Neural cell (in vitro differentiated cells): Measurements from ENCODE around the gene AOAH. TPM values are rescaled to one million over a fixed set of nuclear protein-coding genes. Genes with fewer than 3 reads are reported as not detected.

ENCODE experiments used
- H2AFZ ChIP-seq: fragments of 200-600, 300-800 bp; sonication (generic), shearing (Covaris generic); 2 replicates; pipeline ENCODE4 v1.6.0; 2014; ENCODE audit warnings: low read depth, mild to moderate bottlenecking, antibody characterized with exemption, low read length, moderate library complexity
- H3F3A ChIP-seq: fragments of 200-600 bp; shearing (Covaris generic); 2 replicates; pipeline ENCODE4 v1.6.1; 2016; ENCODE audit warnings: mild to moderate bottlenecking, moderate library complexity, mixed read lengths, antibody characterized with exemption, low read length; ENCODE audit not compliant: insufficient read depth, poor library complexity, severe bottlenecking
- H3K27ac ChIP-seq: fragments of 200-600, 300-800 bp; sonication (generic), shearing (Covaris generic); 2 replicates; pipeline ENCODE4 v1.5.1; 2014; ENCODE audit warnings: mild to moderate bottlenecking, low read length, moderate library complexity
- H3K27me3 ChIP-seq: fragments of 300-800, 200-600 bp; sonication (generic), shearing (Covaris generic); 2 replicates; pipeline ENCODE4 v1.6.0; 2014; ENCODE audit warnings: mild to moderate bottlenecking, low read depth, low read length, moderate library complexity; ENCODE audit not compliant: insufficient read depth
- H3K36me3 ChIP-seq: fragments of 300-800, 200-600 bp; sonication (generic), shearing (Covaris generic); 2 replicates; pipeline ENCODE4 v1.5.1; 2014; ENCODE audit warnings: mild to moderate bottlenecking, antibody characterized with exemption, low read length, moderate library complexity; ENCODE audit not compliant: insufficient read depth
- H3K4me2 ChIP-seq: fragments of 300-800, 200-600 bp; sonication (generic), shearing (Covaris generic); 2 replicates; pipeline ENCODE4 v1.6.0; 2014; ENCODE audit warnings: mild to moderate bottlenecking, low read length
- H3K4me3 ChIP-seq: fragments of 300-800, 200-600 bp; sonication (generic), shearing (Covaris generic); 2 replicates; pipeline ENCODE4 v1.5.1; 2014; ENCODE audit warnings: mild to moderate bottlenecking, low read length, moderate library complexity
- H3K79me2 ChIP-seq: fragments of 200-600 bp; shearing (Covaris generic); replicated peaks from 2 replicates; pipeline ENCODE4 v1.6.0; 2014; ENCODE audit warnings: mild to moderate bottlenecking, low read length, moderate library complexity; ENCODE audit not compliant: insufficient read depth
- H3K9ac ChIP-seq: fragments of 300-800, 200-600 bp; sonication (generic), shearing (Covaris generic); 2 replicates; pipeline ENCODE4 v1.6.1; 2016; ENCODE audit warnings: mild to moderate bottlenecking, low read length, mixed read lengths
- H3K9me2 ChIP-seq: fragments of 200-600 bp; shearing (Covaris generic); 2 replicates; pipeline ENCODE4 v1.6.1; 2016; ENCODE audit warnings: mild to moderate bottlenecking, low read length, mixed read lengths; ENCODE audit not compliant: insufficient read depth
- H3K9me3 ChIP-seq: fragments of 200-600, 300-800 bp; sonication (generic), shearing (Covaris generic); 2 replicates; pipeline ENCODE4 v1.6.1; 2016; ENCODE audit warnings: mild to moderate bottlenecking, mixed run types, low read length, moderate library complexity, mixed read lengths
- H4K20me1 ChIP-seq: fragments of 200-600 bp; shearing (Covaris generic); 2 replicates; pipeline ENCODE4 v1.6.1; 2016; ENCODE audit warnings: mild to moderate bottlenecking, mixed run types; ENCODE audit not compliant: insufficient read depth
- EP300 ChIP-seq: fragments of 450-650 bp; conservative IDR thresholded peaks from 2 replicates; pipeline ENCODE4 v1.6.1; 2014; ENCODE audit warnings: antibody characterized with exemption, mild to moderate bottlenecking, moderate library complexity; ENCODE audit not compliant: poor library complexity, severe bottlenecking
- EZH2 ChIP-seq: fragments of 200-600, 300-800 bp; shearing (Covaris generic), sonication (generic); IDR thresholded peaks from 2 replicates; pipeline ENCODE4 v1.6.1; 2014; ENCODE audit warnings: antibody characterized with exemption, low read length, borderline replicate concordance, mild to moderate bottlenecking; ENCODE audit not compliant: insufficient read depth, poor library complexity, severe bottlenecking
- MXI1 ChIP-seq: fragments of 450-650 bp; conservative IDR thresholded peaks from 2 replicates; pipeline ENCODE4 v1.6.1; 2014; ENCODE audit warnings: antibody characterized with exemption, mild to moderate bottlenecking; ENCODE audit not compliant: poor library complexity, severe bottlenecking
- POLR2AphosphoS5 ChIP-seq: IDR thresholded peaks from 2 replicates; pipeline ENCODE4 v1.6.1; 2012
- RAD21 ChIP-seq: fragments of 450-650 bp; conservative IDR thresholded peaks from 2 replicates; pipeline ENCODE4 v1.6.1; 2014; ENCODE audit warnings: antibody characterized with exemption, mild to moderate bottlenecking, moderate library complexity
- SMC3 ChIP-seq: fragments of 450-650 bp; conservative IDR thresholded peaks from 2 replicates; pipeline ENCODE4 v1.6.1; 2014; ENCODE audit warnings: antibody characterized with exemption, mild to moderate bottlenecking, moderate library complexity; ENCODE audit not compliant: poor library complexity
- TAF1 ChIP-seq: IDR thresholded peaks from 2 replicates; pipeline ENCODE4 v1.6.1; 2012; ENCODE audit warnings: low read depth
- polyA plus RNA-seq: library from polyadenylated mRNA; depleted of rRNA; stranded (reverse); fragments of >200 nt; gene quantifications from 2 replicates; pipeline ENCODE4 v1.2.3, GENCODE V29; 2014
- TF ChIP-seq, protein P1 (sequence below): fragments of 450-650 bp; IDR thresholded peaks from 2 replicates; pipeline ENCODE4 v1.5.1; 2014; ENCODE audit warnings: antibody characterized with exemption, mild to moderate bottlenecking, moderate library complexity; ENCODE audit not compliant: poor library complexity, severe bottlenecking
- TF ChIP-seq, protein P2 (sequence below): IDR thresholded peaks from 2 replicates; pipeline ENCODE4 v1.6.1; 2012; ENCODE audit warnings: borderline replicate concordance

The AOAH gene
- polyA plus RNA-seq, 1 donor from 2014 or later = 4.3 TPM

DNA sequence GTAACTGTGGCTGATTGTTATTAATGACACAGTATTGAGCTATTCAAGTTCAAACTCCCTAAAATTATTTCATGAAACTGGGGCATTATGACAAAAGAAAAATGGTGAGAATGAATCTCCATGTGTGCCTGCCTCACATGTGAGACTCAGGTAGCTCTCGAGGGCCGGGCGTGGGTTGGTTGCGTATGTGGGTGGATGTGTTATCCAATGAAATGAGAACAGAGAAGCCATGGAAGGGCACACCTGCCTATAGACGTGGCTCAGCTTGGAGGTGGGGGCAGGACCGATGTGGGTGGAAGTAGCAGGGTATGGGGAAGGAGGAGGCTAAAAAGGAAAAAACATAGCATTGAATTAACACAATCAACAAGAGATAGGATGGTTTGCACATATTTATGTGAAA lies 96.5 kb downstream of the AOAH start:
- H3K27me3 ChIP-seq = no peaks in the 10 kb centered on the region
- H3K9me3 ChIP-seq = no peaks in the 10 kb centered on the region
- H3K4me2 ChIP-seq = no peak overlapping the region
- H3K9me2 ChIP-seq = no peaks in the 10 kb centered on the region
- H2AFZ ChIP-seq = no peak overlapping the region
- H3K9ac ChIP-seq = no peak overlapping the region
- no peaks in the 10 kb centered on the region for H3F3A ChIP-seq
- TF ChIP-seq TAF1 = no peak
- TF ChIP-seq, protein P1, sequence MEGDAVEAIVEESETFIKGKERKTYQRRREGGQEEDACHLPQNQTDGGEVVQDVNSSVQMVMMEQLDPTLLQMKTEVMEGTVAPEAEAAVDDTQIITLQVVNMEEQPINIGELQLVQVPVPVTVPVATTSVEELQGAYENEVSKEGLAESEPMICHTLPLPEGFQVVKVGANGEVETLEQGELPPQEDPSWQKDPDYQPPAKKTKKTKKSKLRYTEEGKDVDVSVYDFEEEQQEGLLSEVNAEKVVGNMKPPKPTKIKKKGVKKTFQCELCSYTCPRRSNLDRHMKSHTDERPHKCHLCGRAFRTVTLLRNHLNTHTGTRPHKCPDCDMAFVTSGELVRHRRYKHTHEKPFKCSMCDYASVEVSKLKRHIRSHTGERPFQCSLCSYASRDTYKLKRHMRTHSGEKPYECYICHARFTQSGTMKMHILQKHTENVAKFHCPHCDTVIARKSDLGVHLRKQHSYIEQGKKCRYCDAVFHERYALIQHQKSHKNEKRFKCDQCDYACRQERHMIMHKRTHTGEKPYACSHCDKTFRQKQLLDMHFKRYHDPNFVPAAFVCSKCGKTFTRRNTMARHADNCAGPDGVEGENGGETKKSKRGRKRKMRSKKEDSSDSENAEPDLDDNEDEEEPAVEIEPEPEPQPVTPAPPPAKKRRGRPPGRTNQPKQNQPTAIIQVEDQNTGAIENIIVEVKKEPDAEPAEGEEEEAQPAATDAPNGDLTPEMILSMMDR = no peak
- TF ChIP-seq EZH2 = no peak
- TF ChIP-seq POLR2AphosphoS5 = no peak
- TF ChIP-seq, protein P2, sequence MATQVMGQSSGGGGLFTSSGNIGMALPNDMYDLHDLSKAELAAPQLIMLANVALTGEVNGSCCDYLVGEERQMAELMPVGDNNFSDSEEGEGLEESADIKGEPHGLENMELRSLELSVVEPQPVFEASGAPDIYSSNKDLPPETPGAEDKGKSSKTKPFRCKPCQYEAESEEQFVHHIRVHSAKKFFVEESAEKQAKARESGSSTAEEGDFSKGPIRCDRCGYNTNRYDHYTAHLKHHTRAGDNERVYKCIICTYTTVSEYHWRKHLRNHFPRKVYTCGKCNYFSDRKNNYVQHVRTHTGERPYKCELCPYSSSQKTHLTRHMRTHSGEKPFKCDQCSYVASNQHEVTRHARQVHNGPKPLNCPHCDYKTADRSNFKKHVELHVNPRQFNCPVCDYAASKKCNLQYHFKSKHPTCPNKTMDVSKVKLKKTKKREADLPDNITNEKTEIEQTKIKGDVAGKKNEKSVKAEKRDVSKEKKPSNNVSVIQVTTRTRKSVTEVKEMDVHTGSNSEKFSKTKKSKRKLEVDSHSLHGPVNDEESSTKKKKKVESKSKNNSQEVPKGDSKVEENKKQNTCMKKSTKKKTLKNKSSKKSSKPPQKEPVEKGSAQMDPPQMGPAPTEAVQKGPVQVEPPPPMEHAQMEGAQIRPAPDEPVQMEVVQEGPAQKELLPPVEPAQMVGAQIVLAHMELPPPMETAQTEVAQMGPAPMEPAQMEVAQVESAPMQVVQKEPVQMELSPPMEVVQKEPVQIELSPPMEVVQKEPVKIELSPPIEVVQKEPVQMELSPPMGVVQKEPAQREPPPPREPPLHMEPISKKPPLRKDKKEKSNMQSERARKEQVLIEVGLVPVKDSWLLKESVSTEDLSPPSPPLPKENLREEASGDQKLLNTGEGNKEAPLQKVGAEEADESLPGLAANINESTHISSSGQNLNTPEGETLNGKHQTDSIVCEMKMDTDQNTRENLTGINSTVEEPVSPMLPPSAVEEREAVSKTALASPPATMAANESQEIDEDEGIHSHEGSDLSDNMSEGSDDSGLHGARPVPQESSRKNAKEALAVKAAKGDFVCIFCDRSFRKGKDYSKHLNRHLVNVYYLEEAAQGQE = no peak
- no peak for TF ChIP-seq RAD21
- TF ChIP-seq SMC3 = no peak
- no peak for TF ChIP-seq MXI1
- no peak for TF ChIP-seq EP300
- H3K79me2 ChIP-seq = no peaks in the 10 kb centered on the region
- H3K4me3 ChIP-seq = no peak overlapping the region
- H3K36me3 ChIP-seq = no peaks in the 10 kb centered on the region
- H4K20me1 ChIP-seq = no peaks in the 10 kb centered on the region
- H3K27ac ChIP-seq = no peak overlapping the region

DNA sequence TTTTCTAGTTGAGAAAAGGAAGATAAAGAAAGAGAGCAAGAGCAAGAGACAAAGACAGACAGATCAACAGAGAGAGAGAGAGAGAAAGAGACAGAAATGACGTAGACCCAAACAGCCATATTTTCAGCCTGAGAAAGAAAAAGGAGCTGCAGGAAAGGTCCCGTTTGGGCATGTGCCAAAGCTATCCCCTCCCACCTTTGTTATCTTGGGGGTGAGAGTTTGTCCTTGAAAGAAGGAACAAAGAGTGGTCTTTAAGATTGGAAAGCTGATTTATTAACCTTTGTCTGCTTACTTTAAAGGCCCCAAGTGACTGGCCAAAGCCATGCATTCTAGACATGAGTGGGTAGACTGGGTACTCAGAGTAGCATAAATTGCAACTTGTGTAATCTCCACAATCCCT lies 98.2 kb downstream of the AOAH start:
- H3K4me3 ChIP-seq = no peak overlapping the region
- no peaks in the 10 kb centered on the region for H3K9me3 ChIP-seq
- no peak overlapping the region for H3K27ac ChIP-seq
- no peaks in the 10 kb centered on the region for H3K27me3 ChIP-seq
- no peak overlapping the region for H2AFZ ChIP-seq
- no peaks in the 10 kb centered on the region for H3K36me3 ChIP-seq
- no peak overlapping the region for H3K4me2 ChIP-seq
- H3F3A ChIP-seq = no peaks in the 10 kb centered on the region
- H4K20me1 ChIP-seq = no peaks in the 10 kb centered on the region
- H3K9ac ChIP-seq = no peak overlapping the region
- H3K79me2 ChIP-seq = no peaks in the 10 kb centered on the region
- no peaks in the 10 kb centered on the region for H3K9me2 ChIP-seq
- TF ChIP-seq EZH2 (no peak), MXI1 (no peak), POLR2AphosphoS5 (no peak), TAF1 (no peak), EP300 (no peak), SMC3 (no peak), RAD21 (no peak)
- TF ChIP-seq, protein P2 = no peak
- TF ChIP-seq, protein P1 = no peak
